IPS DF 4.7 (cell line): ENCODE results near the gene CHST13.

Experiments used
- DNase-seq: peaks from one replicate; pipeline ENCODE4 v3.0.0-alpha.2; 2013; ENCODE audit warnings: low spot score; ENCODE audit errors: extremely low read depth

The CHST13 gene

DNA sequence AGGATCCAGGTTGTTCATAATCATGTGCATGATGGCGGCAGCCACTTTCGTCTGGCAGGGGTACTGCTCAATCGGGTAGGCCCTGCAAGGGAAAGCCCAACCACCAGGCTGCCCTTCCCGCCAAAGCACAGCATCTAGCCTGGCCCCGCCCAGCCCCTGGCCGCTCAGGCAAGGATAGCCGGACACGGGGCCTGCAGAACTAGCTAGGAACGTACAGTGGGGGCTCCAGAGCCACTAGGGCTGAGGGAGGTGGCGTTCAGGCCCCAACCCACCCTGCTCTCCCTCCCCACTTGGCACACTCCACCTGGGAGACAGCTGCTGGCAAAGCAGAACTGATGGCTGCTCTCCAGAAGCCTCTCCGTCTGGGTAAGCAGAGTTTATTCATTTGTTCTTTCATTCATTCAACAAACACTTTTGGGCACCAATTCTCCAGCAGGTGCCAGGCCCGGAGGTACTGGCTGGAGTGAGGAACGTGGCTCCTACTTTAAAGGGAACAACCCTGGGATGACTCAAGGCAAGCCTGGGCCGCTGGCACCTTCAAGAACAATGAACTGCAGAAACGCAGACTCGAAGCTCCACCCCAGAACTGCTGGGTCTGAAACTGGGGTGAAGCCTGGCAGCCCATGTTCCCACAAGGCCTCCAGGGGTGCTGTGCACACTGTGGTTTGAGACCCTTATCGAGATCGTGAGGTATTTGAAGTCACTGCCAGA lies 14.2 kb upstream of the CHST13 start:
- DNase-seq: no peak

DNA sequence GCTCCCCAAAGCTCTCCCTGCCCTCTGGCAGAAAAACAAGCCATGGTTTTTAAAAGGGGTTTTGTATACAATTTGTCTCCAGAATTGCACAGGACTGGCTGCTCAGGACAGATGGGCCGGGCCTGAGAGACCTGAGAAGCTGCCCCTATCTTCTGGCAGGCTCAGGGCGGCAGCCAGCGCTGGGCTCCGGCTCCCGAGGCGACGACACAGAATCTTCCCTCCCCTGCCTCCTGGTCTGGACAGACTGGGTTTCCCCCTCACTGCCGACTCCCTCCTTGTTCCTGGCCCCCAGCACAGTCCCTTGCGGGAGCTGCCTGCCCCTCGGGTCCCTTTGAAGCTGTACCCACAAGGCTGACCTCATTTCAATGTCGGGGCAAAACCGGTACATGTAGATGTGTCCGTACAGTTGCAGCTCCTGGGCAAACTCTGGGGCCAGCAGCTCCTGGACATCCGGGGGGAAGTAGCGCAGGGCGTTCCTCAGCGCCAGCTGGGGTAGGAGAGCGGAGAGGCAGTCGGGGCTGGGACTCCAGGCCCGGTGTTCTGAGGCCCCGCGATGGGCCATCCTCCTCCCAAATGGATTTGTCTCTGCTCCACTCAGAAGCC lies 13.5 kb upstream of the CHST13 start:
- no peak for DNase-seq

DNA sequence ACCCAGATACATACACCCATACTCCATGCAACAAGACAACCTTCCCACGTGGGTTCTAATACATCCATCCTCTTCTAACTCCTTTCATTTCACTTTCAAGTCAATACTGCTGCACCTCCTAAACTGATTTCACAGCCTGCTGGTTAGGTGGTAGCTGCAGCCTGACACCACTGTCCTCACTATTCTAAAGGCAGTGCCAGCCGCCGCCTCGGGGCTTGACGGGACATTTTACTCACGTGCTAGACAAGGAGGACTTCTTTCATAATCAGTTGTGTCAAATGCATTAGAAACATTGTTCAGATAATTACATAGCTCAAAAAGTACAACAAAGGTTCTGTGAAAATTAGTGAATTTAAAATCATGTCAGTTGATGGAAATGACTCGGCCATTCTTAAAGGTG lies 12.7 kb upstream of the CHST13 start:
- DNase-seq: no peak

- no peak for DNase-seq
Measured at GRCh38 chr3:126512026-126512425, 11.9 kb upstream of the CHST13 start.

DNA sequence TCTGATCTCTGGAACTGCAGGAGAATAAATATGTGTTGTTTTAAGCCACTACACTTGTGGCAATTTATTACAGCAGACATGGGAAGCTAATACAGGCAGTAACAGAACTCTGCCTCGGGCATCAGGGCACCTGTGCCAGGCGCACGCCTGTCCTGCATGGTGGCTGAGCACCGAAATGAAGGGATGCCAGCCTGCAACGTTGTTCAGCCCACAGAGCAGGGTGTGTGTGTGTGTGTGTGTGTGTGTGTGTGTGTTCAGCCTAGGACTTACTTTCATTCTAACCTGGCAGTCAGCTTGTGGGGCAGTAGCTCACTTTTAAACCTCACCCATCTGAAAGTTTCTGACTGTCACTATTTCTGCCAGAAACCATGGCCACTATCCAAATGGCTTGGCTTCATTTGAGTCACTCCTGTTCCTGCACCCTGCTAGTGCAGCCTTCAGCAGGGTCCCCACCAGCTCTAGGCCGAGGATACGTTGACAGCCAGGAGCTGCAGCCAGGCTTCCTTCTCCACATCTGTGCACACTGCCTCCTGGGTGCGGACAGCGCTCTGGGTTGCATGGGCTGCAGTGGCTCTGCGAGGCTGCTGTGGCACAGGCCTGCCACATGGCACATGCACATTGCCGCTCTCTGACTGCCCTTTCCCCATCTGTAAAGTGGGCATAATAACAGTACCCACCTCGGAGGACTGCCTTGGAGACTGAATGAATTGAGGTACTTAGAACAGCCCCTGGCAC lies 10.9 kb upstream of the CHST13 start:
- DNase-seq: no peak

- no peak for DNase-seq
Measured at GRCh38 chr3:126514161-126514560, 9.8 kb upstream of the CHST13 start.

DNA sequence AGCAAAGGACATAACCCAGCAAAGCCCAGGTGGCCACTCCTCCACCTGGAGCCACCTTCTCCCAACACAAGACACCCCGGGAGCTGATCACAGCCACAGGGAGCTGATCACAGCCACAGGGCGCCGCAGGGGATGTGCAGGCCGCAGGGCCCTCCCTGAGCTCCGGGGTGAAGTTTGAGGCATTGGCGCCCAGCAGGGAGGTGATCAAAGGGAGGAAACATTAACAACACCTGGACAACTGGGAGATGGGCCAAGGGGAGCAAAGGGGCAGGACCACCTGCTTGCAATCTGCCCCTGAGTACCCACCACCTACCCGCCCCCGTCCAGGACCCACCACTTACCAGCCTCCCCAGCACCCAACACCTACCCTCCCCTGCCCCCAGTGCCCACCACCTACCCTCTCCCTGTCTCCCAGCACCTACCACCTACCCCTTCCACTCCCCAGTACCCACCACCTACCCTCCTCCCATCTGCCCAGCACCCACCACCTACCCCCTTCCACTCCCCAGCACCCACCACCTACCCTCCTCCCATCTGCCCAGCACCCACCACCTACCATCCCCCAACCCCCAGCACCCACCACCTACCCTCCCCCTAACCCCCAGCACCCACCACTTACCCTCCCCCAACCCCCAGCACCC lies 8.8 kb upstream of the CHST13 start:
- DNase-seq: no peak

- DNase-seq: no peak
Measured at GRCh38 chr3:126516152-126516935, 7.6 kb upstream of the CHST13 start.

- DNase-seq: no peak
Measured at GRCh38 chr3:126516936-126517290, 7.0 kb upstream of the CHST13 start.

DNA sequence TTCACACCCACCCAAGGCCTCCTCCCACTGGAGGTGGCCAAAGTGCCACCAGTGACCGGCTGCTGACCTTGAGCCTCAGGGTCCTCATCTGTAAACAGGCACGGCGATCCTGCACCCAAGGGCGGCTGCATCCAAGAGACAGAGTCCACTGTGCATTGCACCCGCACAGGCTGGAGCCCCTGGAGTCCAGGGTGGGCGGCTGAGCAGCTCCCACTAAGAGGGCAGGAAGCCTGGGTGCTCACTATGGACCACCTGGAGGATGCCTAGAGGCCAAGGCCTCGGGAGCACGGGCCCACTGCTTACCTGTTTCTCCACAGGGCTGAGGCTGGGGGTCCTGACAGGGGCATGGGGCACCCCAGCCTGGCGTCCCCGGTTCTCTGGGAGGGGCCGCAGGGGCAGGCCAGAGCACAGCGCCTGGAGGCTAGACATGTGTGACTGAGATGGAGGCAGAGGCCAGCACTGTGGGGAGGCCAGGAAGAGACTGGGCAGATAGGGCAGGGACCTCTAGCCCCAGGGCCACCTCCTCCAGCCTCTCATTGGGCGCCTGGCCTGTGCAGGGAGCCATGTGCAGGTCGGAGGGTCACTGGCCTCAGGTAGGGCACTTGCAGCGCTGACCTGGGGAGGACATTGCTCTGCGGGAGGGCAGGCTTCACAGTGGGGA lies 6.5 kb upstream of the CHST13 start, which contains the start of gene UROC1:
Gene UROC1 (minus strand): TSS at position 483 of the 661 bp plus-strand sequence. CDS start 54 bp downstream, at position 429.
- DNase-seq: no peak

DNA sequence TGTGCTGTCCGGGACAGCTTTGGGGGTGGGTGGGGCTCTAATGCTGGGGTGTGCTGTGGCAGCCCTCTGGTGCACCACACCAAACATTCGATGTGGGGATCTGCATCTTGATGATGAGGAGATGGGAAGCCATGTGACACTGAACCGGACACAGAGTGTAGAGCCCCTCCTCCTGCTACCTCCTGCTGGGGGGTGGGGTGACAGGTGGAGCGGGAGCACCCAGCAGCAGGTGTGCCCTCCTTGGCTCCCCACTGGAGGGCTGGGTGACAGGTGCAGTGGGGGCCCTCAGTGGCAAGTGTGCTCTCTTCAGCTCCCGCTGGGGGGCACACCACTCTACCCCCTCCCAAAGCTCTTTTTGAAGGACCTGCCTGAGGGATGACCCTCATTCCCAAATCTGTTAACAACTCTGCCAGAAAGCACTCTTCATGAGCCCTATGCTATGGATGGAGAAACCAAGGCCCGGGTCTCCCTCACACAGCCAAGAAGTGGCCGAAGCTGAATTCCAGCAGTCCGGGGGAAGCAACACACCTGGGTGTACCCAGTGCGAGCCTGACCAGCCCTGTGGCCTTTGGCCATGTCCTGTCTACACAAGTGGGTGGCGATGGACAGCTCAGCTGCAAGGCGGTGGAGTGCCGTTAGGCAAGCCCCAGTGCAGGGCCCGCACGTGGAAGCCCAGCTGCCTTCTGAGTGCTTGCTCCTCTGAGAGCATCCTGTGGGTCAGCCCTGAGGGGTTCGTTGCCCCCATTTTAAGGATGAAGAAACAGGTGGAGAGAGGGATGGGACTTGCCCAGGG lies 5.8 kb upstream of the CHST13 start:
- no peak for DNase-seq

DNA sequence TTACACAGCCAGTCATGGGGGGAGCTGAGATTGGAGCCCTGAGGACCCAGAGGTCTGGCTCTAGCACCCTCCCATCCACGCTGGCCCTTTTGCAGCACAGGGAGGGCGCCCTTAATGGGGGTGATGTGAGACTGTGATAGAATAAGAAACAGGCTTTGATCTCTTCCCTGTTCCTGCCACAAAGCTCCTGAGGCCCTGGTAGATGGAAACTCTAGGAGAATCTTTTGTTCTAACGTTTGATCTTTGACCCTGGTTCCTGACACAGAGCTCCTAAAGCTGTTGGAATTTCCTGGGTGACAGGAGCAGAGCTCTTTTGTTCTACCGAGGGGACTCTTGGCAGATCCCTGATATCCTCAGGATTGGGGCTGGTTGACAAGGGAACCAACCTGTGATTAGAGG lies 5.2 kb upstream of the CHST13 start:
- no peak for DNase-seq

GRCh38 chr3:126519506-126520455 lies 4.2 kb upstream of the CHST13 start:
- no peak for DNase-seq

GRCh38 chr3:126521122-126521891 lies 2.6 kb upstream of the CHST13 start:
- no peak for DNase-seq

- DNase-seq: no peak
Measured at GRCh38 chr3:126522363-126522788, 1.6 kb upstream of the CHST13 start.

DNA sequence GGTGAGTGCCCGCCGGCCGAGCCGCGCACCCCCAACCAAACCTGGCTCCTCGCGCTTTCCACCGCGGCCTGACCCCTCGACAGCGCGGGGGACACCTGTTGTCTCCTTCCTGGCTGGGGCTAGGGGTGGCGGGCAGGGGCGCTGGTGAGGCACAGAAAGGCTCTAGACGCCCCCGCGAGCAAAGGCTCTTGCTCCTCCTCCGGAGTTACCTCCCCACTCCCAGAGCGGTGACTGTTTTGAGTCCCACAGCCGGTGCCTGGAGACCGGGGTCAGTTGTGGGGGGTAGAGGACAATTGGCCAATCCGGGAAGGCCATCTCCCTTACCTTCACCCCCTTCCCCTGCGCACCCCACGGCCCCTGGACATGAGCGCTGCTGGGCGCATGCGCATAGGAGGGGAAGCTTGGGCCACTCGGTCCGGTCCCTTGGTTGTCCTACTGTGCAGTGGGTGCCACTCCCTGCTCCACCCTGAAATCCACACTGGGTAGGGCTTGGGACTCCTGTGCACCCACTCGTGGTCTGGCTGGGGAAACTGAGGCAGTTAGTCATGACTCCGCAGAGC lies 554 bp downstream of the CHST13 start:
- DNase-seq: no peak

DNA sequence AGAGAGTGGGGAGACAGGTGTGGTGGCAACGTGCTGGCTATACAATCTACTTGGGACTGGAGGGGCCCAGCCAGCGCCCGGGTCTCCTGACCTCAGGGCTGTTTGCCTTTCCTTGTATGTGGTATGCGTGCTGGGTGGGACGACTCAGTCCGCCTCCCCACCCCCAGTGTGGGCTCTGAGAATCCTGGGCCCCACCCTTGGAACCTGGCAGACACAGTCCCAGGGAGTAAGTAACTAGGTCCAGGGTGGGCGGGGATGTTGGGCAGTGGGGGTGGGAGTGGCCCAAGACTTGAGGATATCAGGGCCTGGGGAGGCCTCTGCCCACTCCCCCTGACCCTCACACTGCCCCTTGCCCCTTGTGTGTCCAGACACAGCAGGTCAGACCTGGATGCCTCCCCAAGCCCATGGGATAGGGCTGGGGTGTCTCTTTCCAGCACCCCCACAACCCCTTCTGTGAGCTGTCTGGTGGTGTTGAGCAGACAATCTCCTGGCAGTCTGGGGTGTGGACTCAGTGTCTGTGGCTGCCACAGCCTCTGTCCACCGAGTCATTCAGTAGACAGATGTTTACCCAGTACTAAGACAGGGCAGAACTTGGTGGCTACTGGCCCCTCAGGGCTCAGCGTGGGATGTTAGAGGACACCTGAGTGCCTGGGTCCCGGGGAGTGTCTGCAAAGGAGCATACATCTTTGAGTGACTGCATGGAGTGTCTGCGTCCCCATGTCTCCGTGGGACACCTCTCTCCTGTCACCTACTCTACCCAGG lies 1.3 kb downstream of the CHST13 start:
- DNase-seq: no peak
